OCI-LY3 (cell line): ENCODE data around the gene ATP6V1G1.

Experiments
- H2AFZ ChIP-seq: fragments of 200-600, 300-600 bp; shearing (Covaris generic); 2 replicates; pipeline ENCODE4 v1.6.0; 2014; ENCODE audit warnings: antibody characterized with exemption, low read depth, low read length
- H3K27ac ChIP-seq: fragments of 200-600, 300-600 bp; sonication (generic); 2 replicates; pipeline ENCODE4 v1.5.1; 2014; ENCODE audit warnings: mild to moderate bottlenecking, low read length, moderate library complexity, mixed read lengths
- H3K27me3 ChIP-seq: fragments of 200-600, 300-600 bp; sonication (generic); 2 replicates; pipeline ENCODE4 v1.6.1; 2014; ENCODE audit warnings: low read depth, low read length, mixed read lengths
- H3K36me3 ChIP-seq: fragments of 200-600, 300-600 bp; sonication (generic); replicated peaks from 2 replicates; pipeline ENCODE3; 2014; ENCODE audit warnings: low read depth, low read length, mixed read lengths
- H3K4me1 ChIP-seq: fragments of 300-600, 200-600 bp; sonication (generic); 2 replicates; pipeline ENCODE4 v1.6.1; 2014; ENCODE audit warnings: low read length, mixed read lengths
- H3K4me2 ChIP-seq: fragments of 200-600, 300-600 bp; sonication (generic); 2 replicates; pipeline ENCODE4 v1.6.1; 2014; ENCODE audit warnings: low read length, mixed read lengths
- H3K4me3 ChIP-seq: fragments of 300-600, 200-600 bp; sonication (generic); 2 replicates; pipeline ENCODE4 v1.5.1; 2014; ENCODE audit warnings: antibody characterized with exemption, mild to moderate bottlenecking, low read length, moderate library complexity
- H3K79me2 ChIP-seq: fragments of 300-600, 200-600 bp; shearing (Covaris generic); 2 replicates; pipeline ENCODE4 v1.6.1; 2014; ENCODE audit warnings: mild to moderate bottlenecking, low read length, mixed read lengths
- H3K9ac ChIP-seq: fragments of 300-600, 200-600 bp; shearing (Covaris generic); 2 replicates; pipeline ENCODE4 v1.6.0; 2014; ENCODE audit warnings: mild to moderate bottlenecking, low read length, moderate library complexity
- H3K9me3 ChIP-seq: fragments of 200-600, 300-600 bp; shearing (Covaris generic); 2 replicates; pipeline ENCODE4 v1.6.1; 2014; ENCODE audit warnings: low read length, mixed read lengths; ENCODE audit not compliant: insufficient read depth
- H4K20me1 ChIP-seq: fragments of 200-600, 300-600 bp; sonication (generic); 2 replicates; pipeline ENCODE4 v1.6.1; 2016; ENCODE audit warnings: low read length, mixed read lengths; ENCODE audit not compliant: insufficient read depth
- CTCF ChIP-seq: fragments of 200-600, 300-600 bp; sonication (generic); IDR thresholded peaks from 2 replicates; pipeline ENCODE4 v1.5.1; 2014; ENCODE audit warnings: antibody characterized with exemption, low read length, low read depth
- EZH2phosphoT487 ChIP-seq: fragments of 200-600 bp; shearing (Covaris generic); IDR thresholded peaks from 2 replicates; pipeline ENCODE4 v1.6.1; 2018; ENCODE audit warnings: antibody characterized with exemption, mixed run types, low read depth

ATP6V1G1 gene

GRCh38 chr9:114626415-114627020 is 38.9 kb downstream of the ATP6V1G1 start:
- no peaks in the 10 kb centered on the region for H3K4me1 ChIP-seq
- H3K36me3 ChIP-seq = peaks cover 81% of the 10 kb centered on the region
- no peak overlapping the region for H3K27ac ChIP-seq
- H2AFZ ChIP-seq = no peak overlapping the region
- TF ChIP-seq EZH2phosphoT487 (no peak), CTCF (no peak)
- H4K20me1 ChIP-seq = peaks cover 13% of the 10 kb centered on the region
- H3K9ac ChIP-seq = no peak overlapping the region
- H3K27me3 ChIP-seq = no peaks in the 10 kb centered on the region
- H3K4me2 ChIP-seq = no peak overlapping the region
- no peaks in the 10 kb centered on the region for H3K9me3 ChIP-seq
- H3K4me3 ChIP-seq = no peak overlapping the region
- peaks cover 35% of the 10 kb centered on the region for H3K79me2 ChIP-seq

GRCh38 chr9:114627553-114627952 is 40.0 kb downstream of the ATP6V1G1 start:
- Histone ChIP-seq H4K20me1 (0 out of 2 replicates have a peak, but pooled peaks cover 5% of the 10 kb centered on the region), H3K9ac (no peak overlapping the region), H3K4me3 (no peak overlapping the region), H3K36me3 (peaks cover 80% of the 10 kb centered on the region), H3K79me2 (peaks cover 24% of the 10 kb centered on the region), H3K27ac (no peak overlapping the region), H3K4me1 (no peaks in the 10 kb centered on the region), H3K9me3 (no peaks in the 10 kb centered on the region), H2AFZ (no peak overlapping the region), H3K27me3 (no peaks in the 10 kb centered on the region), H3K4me2 (no peak overlapping the region)
- no peak for TF ChIP-seq EZH2phosphoT487
- TF ChIP-seq CTCF = no peak

GRCh38 chr9:114629563-114630090 is 42.1 kb downstream of the ATP6V1G1 start:
- Histone ChIP-seq H3K4me1 (no peaks in the 10 kb centered on the region), H3K27me3 (no peaks in the 10 kb centered on the region), H3K79me2 (peaks cover 6% of the 10 kb centered on the region), H3K36me3 (peaks cover 82% of the 10 kb centered on the region), H3K27ac (no peak overlapping the region), H3K9ac (no peak overlapping the region), H3K9me3 (no peaks in the 10 kb centered on the region), H3K4me2 (no peak overlapping the region), H4K20me1 (no peaks in the 10 kb centered on the region), H2AFZ (no peak overlapping the region), H3K4me3 (no peak overlapping the region)
- no peak for TF ChIP-seq CTCF
- no peak for TF ChIP-seq EZH2phosphoT487

- Histone ChIP-seq H2AFZ (no peak overlapping the region), H3K79me2 (no peaks in the 10 kb centered on the region), H3K4me1 (no peaks in the 10 kb centered on the region), H3K9me3 (no peaks in the 10 kb centered on the region), H3K27me3 (no peaks in the 10 kb centered on the region), H3K27ac (no peak overlapping the region), H3K4me3 (no peak overlapping the region), H3K4me2 (no peak overlapping the region), H3K9ac (no peak overlapping the region), H4K20me1 (no peaks in the 10 kb centered on the region), H3K36me3 (peaks cover 86% of the 10 kb centered on the region)
- TF ChIP-seq CTCF (no peak), EZH2phosphoT487 (no peak)
Measured at GRCh38 chr9:114631166-114631565, 43.6 kb downstream of the ATP6V1G1 start.
